Duodenal mucosa (tissue), 2 donors: Measurements from ENCODE around the gene ILK.
A peak's percentile ranks its signal among the peaks of the same experiment; 100 is the strongest.

ENCODE experiments used
- H3K27ac ChIP-seq: one replicate; pipeline ENCODE4 v1.7.0; 2013; ENCODE audit warnings: low read depth, low read length
- H3K27me3 ChIP-seq, 2 donors: one replicate each; pipeline ENCODE4 v1.7.0; 2013; ENCODE audit warnings: low read length in 2 of 2, control low read depth in 1 of 2; ENCODE audit not compliant: insufficient read depth in 2 of 2, control insufficient read depth in 1 of 2
- H3K36me3 ChIP-seq, 2 donors: one replicate each; pipeline ENCODE4 v1.7.0; 2013; ENCODE audit warnings: low read length in 2 of 2, control low read depth in 1 of 2; ENCODE audit not compliant: insufficient read depth in 2 of 2, control insufficient read depth in 1 of 2
- H3K4me1 ChIP-seq, 2 donors: one replicate each; pipeline ENCODE4 v1.7.0; 2013; ENCODE audit warnings: low read length in 2 of 2, control low read depth in 1 of 2; ENCODE audit not compliant: insufficient read depth in 2 of 2, control insufficient read depth in 1 of 2
- H3K4me3 ChIP-seq, 2 donors: one replicate each; pipeline ENCODE4 v1.7.0; 2013; ENCODE audit warnings: low read length in 2 of 2, low read depth in 1 of 2
- H3K9ac ChIP-seq, 2 donors: one replicate each; pipeline ENCODE4 v1.7.0; 2013; ENCODE audit warnings: low read length in 2 of 2, low read depth in 1 of 2
- H3K9me3 ChIP-seq, 2 donors: one replicate each; pipeline ENCODE4 v1.7.0; 2013; ENCODE audit warnings: low read length in 2 of 2, control low read depth in 1 of 2; ENCODE audit not compliant: control insufficient read depth in 1 of 2

ILK gene

DNA sequence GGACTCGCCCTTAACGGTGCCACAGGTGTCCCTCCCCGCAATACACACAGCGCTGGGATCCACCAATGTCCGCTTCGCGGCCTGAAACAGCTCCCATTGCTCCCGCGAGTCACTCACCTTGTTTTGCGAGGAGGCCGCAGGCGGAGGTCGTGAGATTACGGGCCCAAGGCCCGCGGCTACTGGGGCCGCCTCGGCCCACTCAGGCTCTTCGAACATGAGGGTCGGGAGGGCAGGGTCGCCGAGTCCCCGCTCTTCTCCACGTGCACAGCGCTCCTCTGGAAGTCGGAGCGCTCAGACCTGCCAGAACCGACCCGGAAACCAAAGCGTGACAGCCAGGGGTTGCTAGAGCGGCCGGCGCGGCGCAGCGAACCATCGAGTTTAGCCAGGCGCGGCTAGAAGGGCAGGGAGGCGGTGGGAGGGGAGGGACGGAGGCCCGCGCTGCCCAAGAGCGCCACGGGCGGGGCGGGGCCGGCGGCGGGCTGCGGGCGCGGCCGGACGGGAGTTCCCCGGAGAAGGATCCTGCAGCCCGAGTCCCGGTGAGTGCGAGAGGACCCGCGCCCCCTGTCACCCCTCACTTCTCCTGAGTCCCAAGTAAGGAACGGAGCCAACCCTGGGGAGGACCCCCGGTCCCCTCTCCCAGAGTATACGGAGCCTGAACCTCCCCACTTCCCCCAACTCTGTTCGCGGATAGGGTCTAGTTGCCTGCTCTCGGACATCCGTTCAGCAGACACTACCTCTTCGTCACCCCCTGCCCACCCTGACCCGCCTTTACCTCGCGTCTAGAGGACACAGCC is at the start of gene ILK, which contains the start of gene RRP8:
Gene ILK (plus strand): TSS at position 488 of the 794 bp plus-strand sequence. CDS start 498 bp downstream, outside the sequence.
Gene RRP8 (minus strand): TSS at position 330 of the 794 bp plus-strand sequence. CDS start 114 bp downstream, at position 216.
- Histone ChIP-seq H3K9ac (peak within 1 kb of the TSS; percentile 98 to 99), H3K36me3 (peaks cover 31 to 42% of the 10 kb centered on the region in 2 donors), H3K9me3 (no peaks in the 10 kb centered on the region), H3K4me1 (peaks cover 53 to 64% of the 10 kb centered on the region in 2 donors), H3K4me3 (peak within 1 kb of the TSS; percentile 87 to 98), H3K27me3 (no peaks in the 10 kb centered on the region), H3K27ac (peak within 1 kb of the TSS; percentile 77)

DNA sequence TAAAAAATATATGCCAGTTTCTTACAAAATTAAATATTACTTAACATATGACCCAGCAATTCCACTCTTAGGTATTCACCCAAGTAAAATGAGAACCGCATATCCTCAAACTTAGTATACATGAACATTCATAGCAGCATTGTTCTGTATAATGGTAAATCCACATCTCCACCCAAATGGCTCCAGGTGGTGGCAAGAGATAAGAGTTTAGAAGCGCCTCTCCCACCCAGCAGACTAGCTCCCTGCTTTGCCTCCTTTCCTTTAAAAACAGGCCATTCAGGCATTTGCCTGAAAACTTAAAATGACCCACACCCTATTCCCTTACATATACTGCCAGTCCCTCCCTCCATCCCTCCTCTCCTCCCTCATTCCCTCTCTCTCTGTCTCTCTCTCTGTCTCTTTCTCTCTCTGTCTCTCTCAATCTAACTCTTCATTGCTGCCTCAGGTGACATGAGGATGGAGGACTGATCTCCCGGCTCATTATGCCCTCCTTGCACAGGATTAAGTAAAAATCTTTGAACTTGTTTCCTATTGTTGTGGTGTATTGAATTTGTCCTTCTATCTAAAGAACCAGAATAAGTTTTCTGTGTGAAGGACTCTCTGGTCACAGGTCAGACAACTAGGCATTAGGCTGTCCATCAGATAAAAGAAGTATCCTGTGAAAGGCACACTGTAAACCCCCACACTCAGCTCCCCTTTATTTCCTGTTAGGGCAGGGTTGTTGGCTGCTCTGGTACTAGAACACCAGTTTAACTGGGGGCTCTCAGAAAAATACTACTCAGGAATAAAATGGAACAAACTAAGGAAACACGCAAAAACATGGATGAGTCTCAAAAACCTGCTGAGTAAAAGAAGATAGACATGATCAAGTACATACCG is 48.5 kb upstream of the ILK start:
- H3K9ac ChIP-seq, result no peak overlapping the region
- H3K27ac ChIP-seq, result no peak overlapping the region
- H3K27me3 ChIP-seq, result no peaks in the 10 kb centered on the region
- H3K9me3 ChIP-seq, result no peaks in the 10 kb centered on the region
- H3K4me1 ChIP-seq, result peaks cover 0 to 3% of the 10 kb centered on the region in 2 donors
- no peak overlapping the region for H3K4me3 ChIP-seq
- no peaks in the 10 kb centered on the region for H3K36me3 ChIP-seq

DNA sequence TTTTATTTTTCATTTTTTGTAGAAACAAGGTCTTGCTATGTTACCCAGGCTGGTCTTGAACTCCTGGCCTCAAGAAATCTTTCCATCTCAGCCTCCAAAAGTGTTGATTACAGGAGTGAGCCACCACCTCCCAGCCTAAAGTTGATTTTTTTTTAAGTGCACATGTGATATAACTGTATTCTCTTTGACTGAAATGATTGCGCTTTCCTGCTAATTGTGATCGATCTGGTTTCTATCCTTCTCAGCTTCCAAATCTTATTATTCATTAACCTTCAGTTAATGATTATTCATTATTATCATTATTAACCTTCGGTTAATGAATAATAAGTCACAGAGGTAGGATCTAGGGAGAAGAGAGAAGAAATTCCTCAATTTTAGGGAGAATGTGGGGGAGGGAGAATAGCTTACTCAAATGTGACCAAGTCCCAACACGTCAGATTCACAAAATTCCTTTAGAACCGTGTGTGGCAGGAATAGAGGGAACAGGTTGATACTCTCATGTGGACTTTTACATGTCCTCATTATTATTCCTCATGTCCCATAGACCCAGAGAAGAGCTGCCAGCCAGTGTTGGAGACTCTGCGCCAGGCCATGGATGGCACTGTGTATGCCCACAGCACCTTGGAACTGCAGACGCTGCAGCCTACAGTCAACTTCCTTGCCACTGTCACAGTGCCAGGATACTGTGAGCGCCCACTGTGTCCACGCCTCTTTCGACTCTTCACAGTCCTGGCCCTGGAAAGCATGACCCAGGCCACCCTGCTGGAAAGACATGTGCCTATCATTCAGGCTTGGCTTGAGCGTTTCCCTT is 47.2 kb upstream of the ILK start:
- Histone ChIP-seq H3K27ac (no peak overlapping the region), H3K4me1 (peaks cover 0 to 3% of the 10 kb centered on the region in 2 donors), H3K9ac (no peak overlapping the region)

DNA sequence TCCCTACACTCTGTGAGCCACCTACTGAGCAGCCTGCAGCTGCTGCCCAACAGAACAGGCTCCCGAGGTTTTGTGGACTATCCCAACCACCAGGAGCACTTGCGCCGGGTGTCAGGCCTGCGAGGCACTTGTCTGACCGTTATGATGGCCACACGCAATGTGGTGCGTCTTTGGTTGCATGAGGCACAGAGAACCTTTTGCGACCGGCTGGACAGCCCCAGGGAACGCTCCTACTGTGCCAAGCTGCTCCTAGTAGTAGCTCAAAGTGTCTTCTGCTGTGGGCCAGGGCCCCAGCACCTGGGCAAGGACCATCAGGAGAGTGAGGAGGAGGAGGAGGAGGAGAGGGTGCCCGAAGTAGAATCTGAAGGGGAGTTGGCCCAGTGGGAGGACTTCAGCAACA is 46.5 kb upstream of the ILK start:
- Histone ChIP-seq H3K4me3 (no peak overlapping the region), H3K27ac (no peak overlapping the region), H3K9me3 (no peaks in the 10 kb centered on the region), H3K9ac (no peak overlapping the region), H3K27me3 (no peaks in the 10 kb centered on the region), H3K4me1 (peaks cover 0 to 3% of the 10 kb centered on the region in 2 donors), H3K36me3 (no peaks in the 10 kb centered on the region)

More for the DNA sequence above, 47.2 kb upstream of the ILK start:
- Histone ChIP-seq H3K4me3 (no peak overlapping the region), H3K9me3 (no peaks in the 10 kb centered on the region), H3K36me3 (no peaks in the 10 kb centered on the region), H3K27me3 (no peaks in the 10 kb centered on the region)

DNA sequence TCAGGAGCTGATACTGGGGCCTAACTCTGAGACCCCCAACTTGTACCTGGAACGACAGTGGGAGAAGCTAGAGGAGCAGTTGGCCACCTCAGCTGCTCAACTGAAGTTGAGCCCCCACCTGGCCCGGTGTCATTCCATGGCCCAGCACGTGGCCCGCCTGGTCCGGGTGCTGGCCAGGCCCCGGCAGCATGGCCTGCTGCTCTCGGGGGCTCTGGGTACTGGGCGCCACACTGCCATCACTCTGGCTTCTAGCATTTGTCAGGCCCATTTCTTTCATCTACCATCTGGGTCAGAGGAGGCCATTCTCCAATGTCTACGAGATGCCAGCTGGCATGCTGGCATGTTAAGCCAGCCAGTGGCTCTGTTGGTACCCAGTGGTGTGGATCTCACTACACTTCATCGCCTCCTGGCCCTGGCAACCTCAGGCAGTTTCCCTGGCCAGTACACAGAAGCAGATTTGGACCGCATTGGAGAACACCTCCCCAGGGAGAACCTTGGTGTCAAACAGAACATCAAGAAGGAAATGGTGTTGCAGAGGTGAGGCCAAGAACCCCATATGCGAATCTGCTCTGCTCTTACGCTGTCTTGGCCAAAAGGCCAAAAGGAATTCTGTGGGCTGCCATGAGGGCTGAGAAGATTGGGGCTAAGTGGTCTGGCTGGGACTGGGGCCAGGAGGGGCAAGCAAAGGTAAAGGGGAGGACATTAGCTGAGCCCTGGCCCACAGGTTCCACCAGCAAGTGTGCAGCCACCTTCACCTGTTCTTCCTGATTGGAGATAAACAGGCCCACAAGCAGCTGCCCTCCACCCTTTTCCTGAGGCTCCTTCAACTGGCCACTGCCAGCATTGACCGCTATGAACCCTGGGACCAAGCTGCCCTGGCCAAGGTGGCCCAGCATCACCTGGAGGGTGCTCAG is 45.6 kb upstream of the ILK start:
- H3K27me3 ChIP-seq, result no peaks in the 10 kb centered on the region
- no peak overlapping the region for H3K4me3 ChIP-seq
- peaks cover 0 to 3% of the 10 kb centered on the region in 2 donors for H3K4me1 ChIP-seq
- no peak overlapping the region for H3K9ac ChIP-seq
- no peak overlapping the region for H3K27ac ChIP-seq
- no peaks in the 10 kb centered on the region for H3K36me3 ChIP-seq
- no peaks in the 10 kb centered on the region for H3K9me3 ChIP-seq

DNA sequence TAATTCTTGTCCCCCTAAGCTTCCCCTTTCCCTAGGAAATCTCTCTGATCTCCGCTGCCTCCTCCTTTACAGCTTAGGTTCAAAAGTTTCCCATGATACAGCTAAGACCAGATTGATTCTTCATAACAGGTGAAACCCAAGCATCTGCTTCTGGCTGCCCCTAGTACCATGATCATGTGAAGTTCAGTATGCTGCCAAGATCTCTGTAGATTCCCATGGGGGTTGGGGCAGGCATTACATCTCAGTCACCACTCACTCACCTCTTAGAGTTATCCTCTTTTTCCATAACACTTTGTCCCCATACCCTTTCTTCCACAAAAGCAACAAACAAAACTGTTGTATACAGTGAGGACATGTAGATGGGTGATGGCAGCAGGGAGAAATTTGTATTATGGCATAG is 44.2 kb upstream of the ILK start:
- no peaks in the 10 kb centered on the region for H3K9me3 ChIP-seq
- peaks cover 0 to 4% of the 10 kb centered on the region in 2 donors for H3K36me3 ChIP-seq
- no peak overlapping the region for H3K4me3 ChIP-seq
- H3K4me1 ChIP-seq, result peaks cover 0 to 3% of the 10 kb centered on the region in 2 donors
- no peak overlapping the region for H3K27ac ChIP-seq
- H3K9ac ChIP-seq, result no peak overlapping the region
- no peaks in the 10 kb centered on the region for H3K27me3 ChIP-seq

DNA sequence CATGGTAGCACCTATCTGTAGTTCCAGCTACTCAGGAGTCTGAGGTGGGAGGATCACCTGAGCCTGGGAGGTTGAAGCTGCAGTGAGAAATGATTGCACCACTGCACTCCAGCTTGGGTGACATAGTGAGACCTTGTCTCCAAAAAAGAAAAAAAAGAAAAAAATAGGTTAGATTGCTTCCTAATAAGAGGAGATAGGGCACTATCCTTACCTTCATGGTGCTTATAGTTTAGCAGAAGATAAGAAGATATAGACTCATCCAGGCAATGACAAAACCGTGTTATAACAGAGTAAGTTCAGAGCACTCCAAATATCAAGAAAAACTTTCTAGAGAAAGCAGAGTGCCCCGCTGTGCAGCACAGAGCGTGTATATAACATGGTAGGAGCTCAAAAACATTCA is 42.3 kb upstream of the ILK start:
- Histone ChIP-seq H3K27ac (no peak overlapping the region), H3K9ac (no peak overlapping the region), H3K9me3 (no peaks in the 10 kb centered on the region), H3K36me3 (peaks cover 0 to 4% of the 10 kb centered on the region in 2 donors), H3K27me3 (no peaks in the 10 kb centered on the region), H3K4me1 (peaks cover 0 to 2% of the 10 kb centered on the region in 2 donors), H3K4me3 (no peak overlapping the region)

DNA sequence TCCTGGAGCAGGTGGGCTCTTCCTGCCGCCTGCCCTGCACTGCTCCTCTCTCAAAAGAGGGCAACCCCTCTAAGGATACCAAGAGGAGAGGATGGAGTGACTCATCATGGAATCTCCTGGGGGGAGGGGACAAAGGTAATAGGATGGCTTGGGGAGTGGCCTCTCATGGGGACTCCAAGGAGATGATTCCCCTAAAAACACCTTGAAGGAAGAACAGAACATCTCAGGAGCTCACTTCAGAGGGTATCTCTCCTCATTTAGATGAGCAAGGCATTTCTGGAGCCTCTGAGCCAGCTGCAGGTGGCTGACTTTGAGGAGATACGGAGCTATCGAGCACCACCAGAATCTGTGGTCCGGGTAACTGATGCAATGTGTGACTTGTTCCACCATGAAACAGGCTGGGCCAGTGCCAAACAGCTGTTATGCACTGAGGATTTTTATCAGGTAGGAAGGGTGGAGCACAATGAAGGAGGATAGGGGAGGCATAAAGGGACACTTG is 40.4 kb upstream of the ILK start:
- Histone ChIP-seq H3K4me1 (no peaks in the 10 kb centered on the region), H3K27ac (no peak overlapping the region), H3K27me3 (no peaks in the 10 kb centered on the region), H3K9ac (no peak overlapping the region), H3K4me3 (no peak overlapping the region), H3K36me3 (peaks cover 0 to 4% of the 10 kb centered on the region in 2 donors), H3K9me3 (no peaks in the 10 kb centered on the region)

DNA sequence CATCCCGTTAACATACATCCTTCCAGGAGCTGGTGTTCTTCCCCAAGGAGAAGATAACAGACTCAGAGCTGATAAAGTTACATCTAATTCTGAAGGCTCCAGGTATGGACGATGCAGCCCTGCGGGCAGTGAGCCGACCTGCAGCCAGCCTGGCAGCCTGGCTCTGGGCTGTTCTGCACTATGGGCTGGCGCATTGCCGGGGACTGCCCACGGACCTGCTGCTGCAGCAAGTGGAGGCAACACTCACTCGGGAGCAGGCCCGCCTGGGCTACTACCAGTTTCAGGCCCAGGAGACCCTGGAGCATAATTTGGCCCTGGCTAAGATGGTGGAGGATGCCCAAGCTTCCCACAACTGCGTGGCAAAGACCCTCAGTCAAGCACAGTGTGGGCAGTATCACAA is 39.9 kb upstream of the ILK start:
- H3K4me1 ChIP-seq, result peaks cover 0 to 4% of the 10 kb centered on the region in 2 donors
- H3K4me3 ChIP-seq, result no peak overlapping the region
- no peak overlapping the region for H3K9ac ChIP-seq
- no peaks in the 10 kb centered on the region for H3K9me3 ChIP-seq
- H3K27ac ChIP-seq, result no peak overlapping the region
- no peaks in the 10 kb centered on the region for H3K27me3 ChIP-seq
- peaks cover 0 to 4% of the 10 kb centered on the region in 2 donors for H3K36me3 ChIP-seq
